A549 (cell line): ENCODE measurements around the gene NDUFA12. TPM values are rescaled to one million over a fixed set of nuclear protein-coding genes. Genes with fewer than 3 reads are reported as not detected.

Source experiments
- ATAC-seq, 2 experiments: fragments of 200-7000 bp in 1 of 2; fragments of >200 bp in 1 of 2; cut with Nextera tagmentation in 1 of 2; cut with Tn5 transposase in 1 of 2; 3 replicates each; pipeline versions ENCODE4 v1.8.0 to v1.9.1; 2018 to 2020; ENCODE audit warnings: mild to moderate bottlenecking in 1 of 2, moderate library complexity in 1 of 2
- CTCF ChIA-PET: fragments of 300-600 bp; sonication (Branson Sonifier 250); formaldehyde crosslinking; extraction: SDS; loops from one replicate; lab custom pipeline; 2021; ENCODE audit warnings: antibody characterized with exemption, inconsistent platforms; lab: Yijun Ruan, JAX
- POLR2A ChIA-PET: fragments of 350-600 bp; formaldehyde crosslinking; extraction: SDS; loops from one replicate; lab custom pipeline; 2021; ENCODE audit warnings: antibody characterized with exemption, inconsistent platforms; lab: Yijun Ruan, JAX
- DNase-seq, 2 experiments: peaks; one replicate each; pipeline versions ENCODE4 v3.0.0 to v3.0.0-alpha.2; 2011 to 2016; ENCODE audit warnings: low read depth in 1 of 2, low spot score in 1 of 2
- FAIRE-seq: peaks from 2 replicates; lab custom pipeline; 2011; peaks lifted over from hg19 to GRCh38; lab: Jason Lieb, UNC
- H3K27ac ChIP-seq, 2 experiments: fragments of >200 bp; sonication (Bioruptor Twin); formaldehyde crosslinking; 3 replicates each; pipeline ENCODE4 v1.5.1; 2016 to 2017
- H3K4me1 ChIP-seq: fragments of >200 bp; sonication (Bioruptor Twin); formaldehyde crosslinking; 3 replicates; pipeline ENCODE4 v1.6.1; 2016
- H3K4me2 ChIP-seq: fragments of >200 bp; sonication (Bioruptor Twin); formaldehyde crosslinking; 3 replicates; pipeline ENCODE4 v1.6.1; 2016
- H3K4me3 ChIP-seq: fragments of >200 bp; sonication (Bioruptor Twin); formaldehyde crosslinking; 3 replicates; pipeline ENCODE4 v1.5.1; 2016
- H3K9me3 ChIP-seq: fragments of >200 bp; sonication (Bioruptor Twin); formaldehyde crosslinking; 3 replicates; pipeline ENCODE4 v1.6.1; 2016
- BHLHE40 ChIP-seq: IDR thresholded peaks from 2 replicates; pipeline ENCODE4 v1.6.1; 2012; ENCODE audit warnings: low read depth, low read length, inconsistent platforms
- CBX2 ChIP-seq: fragments of 200-600 bp; sonication (generic); IDR thresholded peaks from 2 replicates; pipeline ENCODE4 v1.6.1; 2016; ENCODE audit warnings: low read depth, mild to moderate bottlenecking, borderline replicate concordance
- CEBPB ChIP-seq, 2 experiments: fragments of >200 bp in 1 of 2; sonication (Bioruptor Twin) in 1 of 2; formaldehyde crosslinking in 1 of 2; IDR thresholded peaks; 2 replicates each; pipeline ENCODE4 v1.6.1; 2012 to 2016
- CHD2 ChIP-seq: fragments of 150-350 bp; IDR thresholded peaks from 2 replicates; pipeline ENCODE4 v1.6.1; 2014; ENCODE audit warnings: low read length; ENCODE audit not compliant: partially characterized antibody
- CHD4 ChIP-seq: fragments of 200-600 bp; sonication (generic); IDR thresholded peaks from 2 replicates; pipeline ENCODE4 v1.6.1; 2016; ENCODE audit warnings: antibody characterized with exemption, mild to moderate bottlenecking, borderline replicate concordance
- EHF ChIP-seq: fragments of 250-450 bp; sonication (Bioruptor Pico); IDR thresholded peaks from 2 replicates; pipeline ENCODE4 v1.5.0; 2020; ENCODE audit warnings: mild to moderate bottlenecking
- EHMT2 ChIP-seq: fragments of 200-600 bp; sonication (generic); IDR thresholded peaks from 2 replicates; pipeline ENCODE4 v1.6.1; 2016; ENCODE audit warnings: antibody characterized with exemption, low read depth, mild to moderate bottlenecking, moderate library complexity
- EP300 ChIP-seq, 2 experiments: fragments of >200 bp; sonication (Bioruptor Twin); formaldehyde crosslinking; IDR thresholded peaks; 2 replicates in 1 of 2; 3 replicates in 1 of 2; pipeline ENCODE4 v1.6.1; 2016 to 2017
- FOSB ChIP-seq: fragments of 250-450 bp; sonication (Bioruptor Pico); IDR thresholded peaks from 2 replicates; pipeline ENCODE4 v1.5.0; 2020; ENCODE audit warnings: mild to moderate bottlenecking, moderate library complexity
- FOSL2 ChIP-seq, 2 experiments: fragments of 450-650 bp in 1 of 2; fragments of >200 bp in 1 of 2; sonication (Bioruptor Twin) in 1 of 2; formaldehyde crosslinking; IDR thresholded peaks; 2 replicates each; pipeline versions ENCODE4 v1.5.0 to v1.6.1; 2016 to 2020; ENCODE audit warnings: mild to moderate bottlenecking in 1 of 2, moderate library complexity in 1 of 2
- FOXS1 ChIP-seq: fragments of 250-450 bp; sonication (Bioruptor Pico); IDR thresholded peaks from 2 replicates; pipeline ENCODE4 v1.5.0; 2020; ENCODE audit warnings: mild to moderate bottlenecking, moderate library complexity
- HOXB13 ChIP-seq: fragments of 250-450 bp; sonication (Bioruptor Pico); IDR thresholded peaks from 2 replicates; pipeline ENCODE4 v1.5.0; 2020; ENCODE audit warnings: low read depth, mild to moderate bottlenecking, moderate library complexity
- JUN ChIP-seq, 2 experiments: fragments of >200 bp; sonication (Bioruptor Twin); formaldehyde crosslinking; IDR thresholded peaks; 2 replicates in 1 of 2; 3 replicates in 1 of 2; pipeline ENCODE4 v1.6.1; 2016 to 2017
- JUNB ChIP-seq: fragments of >200 bp; sonication (Bioruptor Twin); formaldehyde crosslinking; IDR thresholded peaks from 2 replicates; pipeline ENCODE4 v1.6.1; 2016
- KDM1A ChIP-seq: fragments of 200-600 bp; sonication (generic); IDR thresholded peaks from 2 replicates; pipeline ENCODE4 v1.6.1; 2016; ENCODE audit warnings: low read depth, mild to moderate bottlenecking
- KDM5A ChIP-seq: fragments of 200-600 bp; sonication (generic); IDR thresholded peaks from 2 replicates; pipeline ENCODE4 v1.6.1; 2016; ENCODE audit warnings: antibody characterized with exemption, mild to moderate bottlenecking
- MAFK ChIP-seq: fragments of 450-650 bp; IDR thresholded peaks from 2 replicates; pipeline ENCODE4 v1.6.1; 2014; ENCODE audit not compliant: partially characterized antibody
- MAZ ChIP-seq: fragments of 150-350 bp; IDR thresholded peaks from 2 replicates; pipeline ENCODE4 v1.6.1; 2014; ENCODE audit warnings: antibody characterized with exemption, low read depth, low read length, borderline replicate concordance
- MYC ChIP-seq: IDR thresholded peaks from 2 replicates; pipeline ENCODE4 v1.6.1; 2012; ENCODE audit warnings: mild to moderate bottlenecking, inconsistent platforms, low read length, improper control_type of control experiment, borderline replicate concordance
- NFE2L2 ChIP-seq: fragments of 150-350 bp; conservative IDR thresholded peaks from 2 replicates; pipeline ENCODE4 v1.6.1; 2014; ENCODE audit warnings: low read length
- NPAS2 ChIP-seq: fragments of 250-450 bp; sonication (Bioruptor Pico); IDR thresholded peaks from 2 replicates; pipeline ENCODE4 v1.8.0; 2022; ENCODE audit warnings: mild to moderate bottlenecking, moderate library complexity, borderline replicate concordance
- PHF8 ChIP-seq: fragments of 200-600 bp; sonication (generic); IDR thresholded peaks from 2 replicates; pipeline ENCODE4 v1.6.1; 2016; ENCODE audit warnings: low read depth, mild to moderate bottlenecking, antibody characterized with exemption, moderate library complexity, borderline replicate concordance
- RARB ChIP-seq: fragments of 250-450 bp; sonication (Bioruptor Pico); IDR thresholded peaks from 2 replicates; pipeline ENCODE4 v1.8.0; 2021; ENCODE audit warnings: mild to moderate bottlenecking, moderate library complexity
- REST ChIP-seq: fragments of 200-600 bp; sonication (generic); IDR thresholded peaks from 2 replicates; pipeline ENCODE4 v1.6.1; 2016; ENCODE audit warnings: antibody characterized with exemption, mild to moderate bottlenecking, moderate library complexity
- SMC3 ChIP-seq: fragments of >200 bp; sonication (Bioruptor Twin); formaldehyde crosslinking; IDR thresholded peaks from 3 replicates; pipeline ENCODE4 v1.6.1; 2018; ENCODE audit warnings: inconsistent platforms
- SREBF2 ChIP-seq: fragments of 450-650 bp; IDR thresholded peaks from 2 replicates; pipeline ENCODE4 v1.6.1; 2014; ENCODE audit warnings: mild to moderate bottlenecking, moderate library complexity
- TFCP2L1 ChIP-seq: fragments of 250-450 bp; sonication (Bioruptor Pico); IDR thresholded peaks from 2 replicates; pipeline ENCODE4 v1.5.0; 2021; ENCODE audit warnings: mild to moderate bottlenecking
- TP53 ChIP-seq: fragments of 250-450 bp; sonication (Bioruptor Pico); IDR thresholded peaks from 2 replicates; pipeline ENCODE4 v1.5.0; 2021; ENCODE audit warnings: mild to moderate bottlenecking, moderate library complexity
- ZFP36 ChIP-seq: fragments of 450-650 bp; IDR thresholded peaks from 2 replicates; pipeline ENCODE4 v1.6.1; 2014; ENCODE audit warnings: borderline replicate concordance; ENCODE audit not compliant: partially characterized antibody
- ZNF302 ChIP-seq: fragments of 250-450 bp; sonication (Bioruptor Pico); IDR thresholded peaks from 2 replicates; pipeline ENCODE4 v1.9.0; 2021; ENCODE audit warnings: inconsistent platforms, mild to moderate bottlenecking, moderate library complexity
- WGBS: methylation state at CpG from one replicate; pipeline ENCODE4 v1.1.6; 2017; ENCODE audit errors: missing lambda C conversion rate; 5-methylcytosine and 5-hydroxymethylcytosine counted together
- polyA plus RNA-seq, 4 experiments: library from polyadenylated mRNA; depleted of rRNA in 3 of 4; stranded (reverse); fragments of >200 nt; fragmentation: RNase III in 1 of 4; extraction: RNeasy Plus Mini Kit Qiagen cat#74134 plus additional on column Dnase treatment in 1 of 4; gene quantifications; 2 replicates in 3 of 4; 3 replicates in 1 of 4; pipeline ENCODE4 v1.2.3, GENCODE V29; 2011 to 2017
- TF ChIP-seq, protein P1 (sequence below): fragments of >200 bp; sonication (Bioruptor Twin); formaldehyde crosslinking; IDR thresholded peaks from 3 replicates; pipeline ENCODE4 v1.6.1; 2016

NDUFA12 gene
- polyA plus RNA-seq, 2 of the 4 experiments (the other 2 are of a cell fraction): 207 to 257 TPM

GRCh38 chr12:95003921-95004272 lies 400 bp upstream of the NDUFA12 start (continued):
- TF ChIP-seq CBX2 (no peak), RARB (CRISPR knock-in tag) (no peak), EHF (CRISPR knock-in tag) (0 out of 2 replicates have a peak, but pooled peaks have one; percentile 24), MAZ (no peak), KDM5A (no peak), TFCP2L1 (no peak), KDM1A (no peak), SREBF2 (no peak), PHF8 (no peak), MYC (no peak), SMC3 (no peak)

GRCh38 chr12:95002754-95003153 lies 743 bp downstream of the NDUFA12 start:
- Histone ChIP-seq H3K4me3 (peak overlapping the region; percentile 67), H3K9me3 (peaks cover 10% of the 10 kb centered on the region; the same call in 2 of the 3 replicates), H3K4me1 (no peaks in the 10 kb centered on the region; the same call in 2 of the 3 replicates), H3K27ac (peak overlapping the region; percentile 84 to 95), H3K4me2 (peak overlapping the region; percentile 84)
- WGBS: 23% methylated on average over 3 of the region's 3 CpGs
- no peak for TF ChIP-seq TP53 (CRISPR knock-in tag)
- no peak for TF ChIP-seq EHF (CRISPR knock-in tag)
- no peak for TF ChIP-seq HOXB13
- TF ChIP-seq NFE2L2: no peak
- TF ChIP-seq EHMT2: no peak
- no peak for TF ChIP-seq MAFK
- TF ChIP-seq SMC3: no peak
- no peak for TF ChIP-seq FOXS1 (CRISPR knock-in tag)
- TF ChIP-seq JUN (IDR thresholded peaks at IDR 0.05): no peak
- TF ChIP-seq NPAS2 (CRISPR knock-in tag): no peak
- no peak for TF ChIP-seq FOSL2 (IDR thresholded peaks at IDR 0.05)
- no peak for TF ChIP-seq FOSL2 (CRISPR knock-in tag; IDR thresholded peaks at IDR 0.05)
- no peak for TF ChIP-seq BHLHE40
- TF ChIP-seq ZNF302 (CRISPR knock-in tag): no peak
- no peak; a peak in 2 of 6 replicates for ATAC-seq
- no peak for DNase-seq
- CTCF ChIA-PET: interaction anchor here (1.0 to 1.8 kb wide), 2 partner anchors 8 to 13 kb away, joined by 3 to 5 read pairs; no protein-coding TSS in a partner anchor
- no peak for FAIRE-seq
- POLR2A ChIA-PET: interaction anchor here (1.2 to 1.4 kb wide), 4 partner anchors 11 to 215 kb away, joined by 3 to 10 read pairs (median 5); partner anchors contain the start of genes FGD6, NR2C1 and VEZT

GRCh38 chr12:94998326-94998725 lies 5.2 kb downstream of the NDUFA12 start:
- peaks cover 11% of the 10 kb centered on the region for H3K4me1 ChIP-seq
- CTCF ChIA-PET: interaction anchor here (0.6 kb wide), 1 partner anchor 53 kb away, joined by 4 read pairs; no protein-coding TSS in a partner anchor
- no peak overlapping the region for H3K4me2 ChIP-seq
- POLR2A ChIA-PET: no interaction called here
- no peak for DNase-seq
- H3K4me3 ChIP-seq: no peak overlapping the region
- no peaks in the 10 kb centered on the region for H3K9me3 ChIP-seq
- FAIRE-seq: no peak
- TF ChIP-seq SMC3 (no peak), ZFP36 (no peak), PHF8 (no peak)
- TF ChIP-seq, all 56 proteins: peak for 0
- no peak overlapping the region for H3K27ac ChIP-seq
- no peak for ATAC-seq
- WGBS: 93% methylated on average over 4 of the region's 4 CpGs

GRCh38 chr12:94997726-94998125 lies 5.8 kb downstream of the NDUFA12 start:
- no peak overlapping the region for H3K4me3 ChIP-seq
- ChIA-PET POLR2A (no interaction called here), CTCF (no interaction called here)
- H3K4me1 ChIP-seq: peaks cover 11% of the 10 kb centered on the region
- FAIRE-seq (no peak), ATAC-seq (no peak), DNase-seq (no peak)
- no peaks in the 10 kb centered on the region for H3K9me3 ChIP-seq
- H3K4me2 ChIP-seq: no peak overlapping the region
- no peak overlapping the region for H3K27ac ChIP-seq
- no peak for TF ChIP-seq CEBPB (IDR thresholded peaks at IDR 0.05)
- no peak for TF ChIP-seq HOXB13
- TF ChIP-seq SMC3: no peak
- TF ChIP-seq EP300 (IDR thresholded peaks at IDR 0.05): no peak
- no peak for TF ChIP-seq JUNB
- no peak for TF ChIP-seq FOSB
- TF ChIP-seq CHD4: no peak
- no peak for TF ChIP-seq CHD2
- no peak for TF ChIP-seq REST
- TF ChIP-seq, protein P1, sequence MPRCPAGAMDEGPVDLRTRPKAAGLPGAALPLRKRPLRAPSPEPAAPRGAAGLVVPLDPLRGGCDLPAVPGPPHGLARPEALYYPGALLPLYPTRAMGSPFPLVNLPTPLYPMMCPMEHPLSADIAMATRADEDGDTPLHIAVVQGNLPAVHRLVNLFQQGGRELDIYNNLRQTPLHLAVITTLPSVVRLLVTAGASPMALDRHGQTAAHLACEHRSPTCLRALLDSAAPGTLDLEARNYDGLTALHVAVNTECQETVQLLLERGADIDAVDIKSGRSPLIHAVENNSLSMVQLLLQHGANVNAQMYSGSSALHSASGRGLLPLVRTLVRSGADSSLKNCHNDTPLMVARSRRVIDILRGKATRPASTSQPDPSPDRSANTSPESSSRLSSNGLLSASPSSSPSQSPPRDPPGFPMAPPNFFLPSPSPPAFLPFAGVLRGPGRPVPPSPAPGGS: no peak
